A673 (cell line): ENCODE results near the gene KCMF1. TPM values are rescaled to one million over a fixed set of nuclear protein-coding genes. Genes with fewer than 3 reads are reported as not detected.

ENCODE experiments used
- BruUV-seq: library from RNA; stranded (reverse); fragments of 400-500 nt; replicated peaks from 2 replicates; lab custom pipeline; 2021; lab: Mats Ljungman, UMichigan
- CTCF ChIA-PET: fragments of 300-600 bp; sonication (Branson Sonifier 250); formaldehyde crosslinking; loops from one replicate; lab custom pipeline; 2022; ENCODE audit warnings: antibody characterized with exemption; lab: Charles Lee
- POLR2A ChIA-PET: fragments of 300-600 bp; sonication (Branson Sonifier 250); formaldehyde crosslinking; loops from one replicate; lab custom pipeline; 2022; ENCODE audit warnings: antibody characterized with exemption; ENCODE audit not compliant: low non-redundant PET; lab: Charles Lee
- DNase-seq: peaks from one replicate; pipeline ENCODE4 v3.0.0-alpha.2; 2015; ENCODE audit warnings: low spot score
- H3K27ac ChIP-seq: fragments of 200-600 bp; sonication (generic); 2 replicates; pipeline ENCODE4 v1.5.1; 2016; ENCODE audit warnings: mixed run types, low read depth, mild to moderate bottlenecking, mixed read lengths, antibody characterized with exemption, low read length; ENCODE audit not compliant: poor library complexity, severe bottlenecking
- H3K27me3 ChIP-seq: fragments of 200-600 bp; sonication (generic); replicated peaks from 2 replicates; pipeline ENCODE4 v1.6.1; 2017; ENCODE audit warnings: mixed run types, low read depth, mild to moderate bottlenecking, mixed read lengths, antibody characterized with exemption, low read length; ENCODE audit not compliant: insufficient read depth, poor library complexity
- H3K36me3 ChIP-seq: fragments of 200-600 bp; sonication (generic); 2 replicates; pipeline ENCODE4 v1.6.1; 2016; ENCODE audit warnings: mixed run types, mild to moderate bottlenecking, mixed read lengths, antibody characterized with exemption, low read length; ENCODE audit not compliant: insufficient read depth, poor library complexity, severe bottlenecking
- H3K4me1 ChIP-seq: fragments of 200-600 bp; sonication (generic); 2 replicates; pipeline ENCODE4 v1.6.1; 2017; ENCODE audit warnings: mixed run types, mild to moderate bottlenecking, mixed read lengths, antibody characterized with exemption, low read length; ENCODE audit not compliant: insufficient read depth, poor library complexity, severe bottlenecking
- H3K4me3 ChIP-seq: fragments of 200-600 bp; sonication (generic); 2 replicates; pipeline ENCODE4 v1.5.1; 2016; ENCODE audit warnings: low read depth, mixed run types, mild to moderate bottlenecking, mixed read lengths, low read length; ENCODE audit not compliant: poor library complexity, severe bottlenecking
- H3K9me3 ChIP-seq: fragments of 200-600 bp; sonication (generic); 2 replicates; pipeline ENCODE4 v1.6.1; 2016; ENCODE audit warnings: mixed run types, low read depth, mild to moderate bottlenecking, mixed read lengths, antibody characterized with exemption, low read length; ENCODE audit not compliant: poor library complexity, severe bottlenecking
- CTCF ChIP-seq: fragments of 300-800, 200-600 bp; sonication (generic); conservative IDR thresholded peaks from 2 replicates; pipeline ENCODE4 v1.5.1; 2017; ENCODE audit warnings: low read depth, mild to moderate bottlenecking, antibody characterized with exemption, low read length, moderate library complexity, mixed read lengths
- EZH2 ChIP-seq: fragments of 200-600 bp; sonication (generic); IDR thresholded peaks from 2 replicates; pipeline ENCODE4 v1.6.1; 2017; ENCODE audit warnings: borderline replicate concordance, low read depth, mild to moderate bottlenecking, mixed read lengths, antibody characterized with exemption, low read length; ENCODE audit not compliant: poor library complexity, severe bottlenecking
- intact Hi-C: fragments of 100-400 bp; cut with micrococcal nuclease; formaldehyde crosslinking; loops from one replicate; pipeline ENCODE4 v1.10.0; 2022; ENCODE audit not compliant: unreplicated experiment
- total RNA-seq: library from RNA; stranded (reverse); gene quantifications from 2 replicates; pipeline ENCODE4 v1.2.3, GENCODE V29; 2021

The KCMF1 gene
- total RNA-seq, 1 experiment from 2014 or later = 110 TPM

DNA sequence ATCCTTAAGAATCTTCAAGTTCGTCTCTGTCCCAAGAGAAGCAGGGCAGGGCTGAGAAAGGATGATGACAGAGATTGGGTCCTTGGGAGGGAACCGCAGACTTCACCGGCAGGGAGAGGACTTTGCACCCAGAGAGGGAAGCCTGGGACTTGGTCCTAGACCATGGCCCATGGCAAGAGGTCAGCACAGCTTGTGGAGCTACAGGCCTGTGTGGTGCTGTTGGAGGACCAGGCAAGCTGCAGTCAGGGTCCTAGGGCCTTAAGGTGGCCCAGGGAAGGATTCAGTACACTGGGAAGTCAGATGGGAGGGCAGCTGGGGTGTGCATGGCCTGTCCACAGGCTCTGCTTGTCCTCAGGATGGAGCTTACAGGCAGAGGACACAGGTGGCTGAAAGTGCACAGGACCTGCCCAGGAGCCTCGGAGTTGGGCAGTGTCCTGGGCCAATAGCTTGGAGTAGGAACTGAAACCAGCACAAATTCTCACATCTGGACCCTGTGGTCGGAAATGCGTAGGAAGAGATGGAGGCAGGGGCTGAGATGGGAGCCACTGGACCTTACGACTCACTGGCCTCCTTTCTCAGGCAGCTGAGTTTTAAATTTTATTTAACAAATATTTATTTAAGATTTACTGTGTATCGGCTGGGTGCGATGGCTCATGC, 105.8 kb downstream of the KCMF1 start:
- Histone ChIP-seq H3K9me3 (no peaks in the 10 kb centered on the region), H3K27ac (no peak overlapping the region), H3K27me3 (no peaks in the 10 kb centered on the region), H3K36me3 (no peaks in the 10 kb centered on the region), H3K4me1 (no peaks in the 10 kb centered on the region), H3K4me3 (no peak overlapping the region)
- ChIA-PET CTCF (no interaction called here), POLR2A (interaction anchor here (0.6 kb wide), 2 partner anchors 23 to 48 kb away, joined by 3 to 9 read pairs; no protein-coding TSS in a partner anchor)
- TF ChIP-seq EZH2 (no peak), CTCF (no peak)
- intact Hi-C loops = no loop called here
- DNase-seq = no peak
- no TSS peak for BruUV-seq

DNA sequence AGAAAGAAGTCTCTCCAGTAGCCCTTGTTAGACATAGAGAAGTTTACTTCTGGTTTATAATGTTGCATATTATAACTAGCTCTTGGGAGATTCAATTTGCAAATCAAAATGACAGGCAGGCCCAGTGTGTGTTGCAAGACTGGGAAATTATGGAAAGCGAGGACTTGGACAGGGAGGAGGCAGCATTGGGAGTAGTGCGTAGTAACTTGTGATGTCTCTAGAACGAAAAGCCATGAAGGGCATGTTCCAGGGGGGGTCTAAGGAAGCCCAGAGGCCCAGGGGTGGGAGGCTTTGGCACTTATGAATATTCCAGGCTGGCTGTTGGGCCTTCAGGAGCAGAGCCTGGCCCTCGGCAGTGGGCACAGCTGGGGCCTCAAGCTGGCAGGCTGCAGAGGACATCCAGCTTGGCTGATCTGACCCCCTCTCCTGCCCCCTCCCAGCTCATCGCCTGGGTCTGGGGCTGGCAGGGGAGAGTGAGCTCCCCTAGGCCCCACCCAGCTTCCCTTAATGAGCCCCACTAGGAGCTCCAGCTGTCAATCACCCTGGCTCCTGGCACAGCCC, 107.0 kb downstream of the KCMF1 start:
- Histone ChIP-seq H3K9me3 (no peaks in the 10 kb centered on the region), H3K36me3 (no peaks in the 10 kb centered on the region), H3K27ac (no peak overlapping the region), H3K4me1 (no peaks in the 10 kb centered on the region), H3K4me3 (no peak overlapping the region), H3K27me3 (no peaks in the 10 kb centered on the region)
- TF ChIP-seq CTCF (no peak), EZH2 (no peak)
- POLR2A ChIA-PET = no interaction called here
- DNase-seq = no peak
- CTCF ChIA-PET = no interaction called here
- intact Hi-C loops = no loop called here
- BruUV-seq = no TSS peak

- intact Hi-C loops = no loop called here
- no TSS peak for BruUV-seq
- H3K36me3 ChIP-seq = no peaks in the 10 kb centered on the region
- H3K9me3 ChIP-seq = no peaks in the 10 kb centered on the region
- no peak for TF ChIP-seq CTCF
- TF ChIP-seq EZH2 = no peak
- CTCF ChIA-PET = no interaction called here
- H3K4me1 ChIP-seq = no peaks in the 10 kb centered on the region
- DNase-seq = no peak
- H3K4me3 ChIP-seq = no peak overlapping the region
- POLR2A ChIA-PET = no interaction called here
- no peaks in the 10 kb centered on the region for H3K27me3 ChIP-seq
- H3K27ac ChIP-seq = no peak overlapping the region
Measured at GRCh38 chr2:85078536-85078935, 107.6 kb downstream of the KCMF1 start.
